HL-60 (cell line): ENCODE data around the gene CHD5.

ENCODE experiments used
- CTCF ChIP-seq: IDR thresholded peaks from one replicate; pipeline ENCODE4 v1.5.1; 2011; ENCODE audit warnings: low read length, control low read depth, inconsistent platforms; ENCODE audit not compliant: insufficient read depth
- POLR2AphosphoS5 ChIP-seq: IDR thresholded peaks from 2 replicates; pipeline ENCODE4 v1.6.1; 2012; ENCODE audit warnings: low read depth
- REST ChIP-seq: IDR thresholded peaks from 2 replicates; pipeline ENCODE4 v1.6.1; 2012; ENCODE audit warnings: low read depth; ENCODE audit not compliant: insufficient replicate concordance

DNA sequence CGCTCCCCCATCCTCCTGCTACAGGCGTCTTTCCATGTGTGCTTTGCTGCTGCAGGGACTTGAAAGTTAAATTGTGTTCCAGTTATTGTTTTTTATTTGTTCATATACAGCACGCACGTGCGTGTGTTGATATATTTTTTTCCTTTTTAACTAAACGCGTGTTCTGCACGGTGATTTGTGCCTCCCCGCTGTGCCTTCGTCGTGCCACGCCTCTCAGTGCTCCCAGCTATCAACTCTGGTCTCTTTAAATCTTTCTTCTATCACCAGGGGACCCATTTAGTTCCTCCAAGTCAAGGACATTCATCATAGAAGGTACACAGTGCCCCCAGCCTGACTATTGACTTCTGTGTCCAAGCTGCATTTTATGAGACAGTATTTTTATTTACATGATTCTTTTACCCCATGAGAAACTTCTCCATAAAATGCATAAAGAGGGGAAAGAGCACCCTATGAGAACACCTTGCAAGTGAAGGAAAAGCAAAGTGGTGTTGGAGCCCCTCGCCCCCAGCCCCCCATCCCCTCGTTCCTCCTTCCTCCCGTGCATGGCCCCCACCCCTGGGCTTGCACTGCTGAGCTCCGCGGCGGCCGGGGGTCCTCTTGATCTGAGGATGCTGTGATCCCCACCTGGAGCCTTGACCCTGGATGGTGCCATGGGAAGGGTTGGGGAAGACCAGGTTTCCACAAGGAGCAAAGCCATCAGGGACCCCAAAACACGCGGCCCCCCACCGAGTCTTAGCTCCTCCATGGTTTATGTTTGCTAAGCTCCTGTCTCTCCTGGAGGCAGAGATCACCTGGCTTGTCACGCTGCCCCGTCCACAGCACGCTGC, 88.9 kb downstream of the CHD5 start:
- TF ChIP-seq CTCF (no peak), POLR2AphosphoS5 (no peak), REST (no peak)
